Measurements from ENCODE around the gene S100A2.
"Not testable (repeated sequence)": the region's sequence is repeated elsewhere in the genome, so short reads cannot be mapped to it uniquely, and the experiment has no call there.

S100A2 gene

DNA sequence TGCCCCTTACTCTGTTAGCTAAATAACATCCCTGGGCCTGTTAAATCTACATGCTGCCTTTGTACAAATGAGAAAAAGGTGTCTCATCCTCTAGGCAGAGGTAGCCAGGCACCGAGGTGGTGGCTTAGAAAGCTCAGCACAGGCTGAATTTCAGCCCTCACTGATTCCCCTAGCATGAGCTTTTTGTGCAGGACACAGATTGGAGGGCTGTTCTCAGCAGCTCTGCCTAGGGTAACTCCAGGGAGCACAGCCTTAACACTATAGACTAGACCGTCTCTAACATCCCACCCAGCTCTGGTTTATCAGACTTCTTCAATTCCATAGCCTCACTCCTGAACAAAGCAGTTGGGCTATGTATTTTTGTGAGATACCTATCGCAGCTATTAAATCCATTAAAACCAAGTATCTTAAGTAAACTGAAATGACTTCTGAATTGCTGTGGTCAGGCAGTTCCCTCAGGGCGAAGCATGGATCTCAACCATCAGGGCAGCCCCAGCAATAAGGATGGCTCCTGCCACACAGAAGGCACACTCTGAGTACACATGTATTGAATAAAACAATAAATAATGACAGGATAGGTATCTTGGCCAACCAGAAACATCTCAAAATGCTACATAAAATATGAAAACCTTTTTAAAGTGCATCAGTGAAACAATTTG lies 44.7 kb downstream of the S100A2 start:
- DNase-seq (ENCODE audit: low read depth): no peak
- no peak overlapping the region for H3K4me3 ChIP-seq (ENCODE audit: low read depth, low read length)
- TF ChIP-seq, protein P1, sequence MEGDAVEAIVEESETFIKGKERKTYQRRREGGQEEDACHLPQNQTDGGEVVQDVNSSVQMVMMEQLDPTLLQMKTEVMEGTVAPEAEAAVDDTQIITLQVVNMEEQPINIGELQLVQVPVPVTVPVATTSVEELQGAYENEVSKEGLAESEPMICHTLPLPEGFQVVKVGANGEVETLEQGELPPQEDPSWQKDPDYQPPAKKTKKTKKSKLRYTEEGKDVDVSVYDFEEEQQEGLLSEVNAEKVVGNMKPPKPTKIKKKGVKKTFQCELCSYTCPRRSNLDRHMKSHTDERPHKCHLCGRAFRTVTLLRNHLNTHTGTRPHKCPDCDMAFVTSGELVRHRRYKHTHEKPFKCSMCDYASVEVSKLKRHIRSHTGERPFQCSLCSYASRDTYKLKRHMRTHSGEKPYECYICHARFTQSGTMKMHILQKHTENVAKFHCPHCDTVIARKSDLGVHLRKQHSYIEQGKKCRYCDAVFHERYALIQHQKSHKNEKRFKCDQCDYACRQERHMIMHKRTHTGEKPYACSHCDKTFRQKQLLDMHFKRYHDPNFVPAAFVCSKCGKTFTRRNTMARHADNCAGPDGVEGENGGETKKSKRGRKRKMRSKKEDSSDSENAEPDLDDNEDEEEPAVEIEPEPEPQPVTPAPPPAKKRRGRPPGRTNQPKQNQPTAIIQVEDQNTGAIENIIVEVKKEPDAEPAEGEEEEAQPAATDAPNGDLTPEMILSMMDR (IDR thresholded peaks at IDR 0.05; ENCODE audit: low read depth, low read length, missing control alignments): no peak

DNA sequence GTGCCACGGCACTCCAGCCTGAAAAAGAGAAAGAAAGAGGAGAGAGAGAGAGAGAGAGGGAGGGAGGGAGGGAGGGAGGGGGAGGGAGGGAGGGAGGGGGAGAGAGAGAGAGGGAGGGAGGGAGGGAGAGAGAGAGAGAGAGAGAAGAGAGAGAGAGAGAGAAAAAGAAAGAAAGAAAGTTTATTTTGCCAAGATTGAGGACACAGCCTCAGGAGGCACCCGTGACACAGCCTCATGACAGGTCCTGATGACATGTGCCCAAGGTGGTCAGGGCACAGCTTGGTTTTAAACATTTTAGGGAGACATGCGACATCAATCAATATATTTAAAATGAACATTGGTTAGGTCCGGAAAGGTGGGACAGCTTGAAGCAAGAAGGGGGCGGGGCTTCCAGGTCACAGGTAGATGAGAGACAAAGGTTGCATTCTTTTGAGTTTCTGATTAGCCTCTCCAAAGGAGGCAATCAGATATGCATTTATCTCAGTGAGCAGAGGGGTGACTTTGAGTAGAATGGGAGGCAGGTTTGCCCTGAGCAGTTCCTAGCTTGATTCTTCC lies 45.4 kb downstream of the S100A2 start:
- not testable (repeated sequence) for H3K4me3 ChIP-seq (ENCODE audit: low read depth, low read length); DNase-seq (ENCODE audit: low read depth)

DNA sequence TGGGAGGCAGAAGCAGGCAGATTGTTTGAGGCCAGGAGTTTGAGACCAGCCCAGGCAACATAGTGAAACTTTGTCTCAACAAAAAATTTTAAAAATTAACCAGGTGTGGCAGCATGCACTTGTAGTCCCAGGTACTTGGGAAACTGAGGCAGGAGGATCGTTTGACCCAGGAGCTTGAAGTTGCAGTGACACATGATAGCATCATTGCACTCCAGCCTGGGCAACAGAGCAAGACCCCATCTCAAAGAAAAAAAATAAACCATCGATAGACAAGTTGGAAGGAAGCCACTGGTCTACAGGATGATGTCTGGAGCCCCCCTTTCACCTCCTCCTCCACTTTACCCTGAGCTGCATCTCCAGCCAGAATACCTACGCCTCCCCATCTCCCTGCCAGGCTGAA lies 46.4 kb downstream of the S100A2 start:
- TF ChIP-seq, protein P1 (IDR thresholded peaks at IDR 0.05; ENCODE audit: low read depth, low read length, missing control alignments): no peak
- no peak overlapping the region for H3K4me3 ChIP-seq (ENCODE audit: low read depth, low read length)
- no peak for DNase-seq (ENCODE audit: low read depth)

DNA sequence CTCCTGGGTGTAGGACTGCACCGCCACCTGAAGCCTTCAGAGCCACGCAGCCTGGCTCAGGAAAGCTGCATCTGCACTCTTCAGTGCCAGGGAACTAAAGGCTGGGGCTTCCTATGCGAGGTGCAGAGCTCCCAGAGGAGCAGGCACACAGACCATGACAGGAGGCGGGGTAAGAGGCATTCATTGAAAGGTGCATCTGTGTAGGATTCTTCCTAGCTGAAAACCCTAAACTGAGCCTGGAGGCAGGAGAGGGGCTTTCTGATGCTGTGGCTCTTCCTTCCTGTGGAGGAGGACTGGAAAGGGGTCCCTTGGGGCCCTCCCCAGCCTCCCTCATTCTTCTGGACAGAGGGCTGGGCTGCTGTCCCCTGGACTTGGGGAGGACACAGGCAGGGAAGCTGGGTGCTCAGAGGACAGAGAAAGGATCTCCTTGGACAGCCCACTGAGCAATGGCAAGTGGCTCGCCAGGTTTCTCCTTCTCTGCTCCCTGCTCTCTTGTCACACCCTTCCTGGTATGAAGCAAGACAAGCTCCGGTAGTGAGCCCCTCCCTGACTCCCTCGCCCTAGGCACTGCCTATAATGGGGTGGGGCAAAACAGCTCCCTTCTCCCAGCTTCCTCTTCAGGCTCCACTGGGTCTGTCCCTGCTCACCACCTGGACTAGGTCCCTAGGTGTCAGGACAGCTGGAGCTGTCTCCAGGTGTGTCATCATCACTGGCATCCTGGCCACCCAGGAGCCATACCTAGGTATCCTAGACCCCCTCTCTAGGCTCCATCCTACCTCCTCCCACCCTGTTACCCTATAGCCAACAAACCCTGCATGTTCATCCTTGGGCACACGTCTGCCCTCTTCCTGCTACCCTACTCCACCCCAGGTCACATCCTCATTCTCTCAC lies 49.9 kb downstream of the S100A2 start:
- no peak overlapping the region for H3K4me3 ChIP-seq (ENCODE audit: low read depth, low read length)
- no peak for DNase-seq (ENCODE audit: low read depth)
- TF ChIP-seq, protein P1 (IDR thresholded peaks at IDR 0.05; ENCODE audit: low read depth, low read length, missing control alignments): no peak

DNA sequence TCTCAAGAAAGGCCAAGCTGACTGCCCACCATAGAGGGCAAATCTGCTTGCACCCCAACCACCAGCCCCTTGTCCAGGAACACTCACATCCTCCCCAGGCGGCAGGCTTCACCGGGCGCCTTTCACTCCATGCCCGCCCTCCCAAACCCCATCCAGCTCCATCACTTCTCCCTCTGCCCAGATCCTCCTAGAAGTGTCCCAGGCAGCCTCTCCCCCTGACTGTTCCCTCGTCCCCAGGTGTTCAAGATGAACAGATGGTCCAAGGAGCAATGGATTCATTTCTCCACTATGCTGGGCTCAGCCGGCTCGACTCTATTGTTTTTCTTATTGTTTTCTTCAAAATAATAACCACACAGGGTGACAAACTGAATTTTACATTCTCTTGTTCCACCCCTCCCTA lies 52.0 kb downstream of the S100A2 start:
- no peak overlapping the region for H3K4me3 ChIP-seq (ENCODE audit: low read depth, low read length)
- DNase-seq (ENCODE audit: low read depth): no peak
- TF ChIP-seq, protein P1 (IDR thresholded peaks at IDR 0.05; ENCODE audit: low read depth, low read length, missing control alignments): no peak

DNA sequence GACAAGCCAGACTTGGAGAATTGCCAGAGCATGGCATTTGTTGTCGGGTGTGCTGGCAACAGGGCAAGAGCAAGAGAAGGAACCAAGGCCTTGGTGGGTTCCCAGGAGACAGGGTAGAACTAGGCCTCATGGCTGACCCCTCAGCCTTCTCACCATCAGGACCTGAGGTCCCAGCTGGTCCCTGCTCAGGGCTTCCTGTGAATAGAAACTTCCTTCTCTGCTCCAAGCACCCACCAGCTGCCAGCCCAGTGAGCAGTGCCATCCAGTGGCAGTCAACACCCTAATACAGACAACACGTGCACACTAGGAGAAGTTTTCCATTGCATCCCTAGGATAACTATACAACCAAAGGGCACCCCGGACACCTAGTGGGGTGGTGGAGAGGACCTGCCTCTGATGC lies 52.6 kb downstream of the S100A2 start:
- DNase-seq (ENCODE audit: low read depth): no peak
- no peak overlapping the region for H3K4me3 ChIP-seq (ENCODE audit: low read depth, low read length)
- TF ChIP-seq, protein P1 (IDR thresholded peaks at IDR 0.05; ENCODE audit: low read depth, low read length, missing control alignments): no peak

Measured in GM12864 (cell line).